ENCODE results near the gene ENOPH1.

Gene ENOPH1

GRCh38 chr4:82428526-82428968 is 1.8 kb upstream of the ENOPH1 start:
- no peak for DNase-seq (ENCODE audit: low read depth in 2 of 2)

- DNase-seq (ENCODE audit: low read depth in 2 of 2), result peak; percentile 88
Observed at GRCh38 chr4:82428969-82429727, 1.2 kb upstream of the ENOPH1 start.

- DNase-seq (ENCODE audit: low read depth in 2 of 2), result no peak
Observed at GRCh38 chr4:82429728-82430192, 630 bp upstream of the ENOPH1 start.

- DNase-seq (ENCODE audit: low read depth in 2 of 2), result peak in 1 of 2 donors; percentile 30
Observed at GRCh38 chr4:82430964-82431745, 765 bp downstream of the ENOPH1 start.

GRCh38 chr4:82431831-82432230 is 1.4 kb downstream of the ENOPH1 start:
- DNase-seq (ENCODE audit: low read depth in 2 of 2), result no peak

- no peak for DNase-seq (ENCODE audit: low read depth in 2 of 2)
Observed at GRCh38 chr4:82432596-82432995, 2.2 kb downstream of the ENOPH1 start.

GRCh38 chr4:82433791-82434190 is 3.4 kb downstream of the ENOPH1 start:
- no peak for DNase-seq (ENCODE audit: low read depth in 2 of 2)

GRCh38 chr4:82434949-82435348 is 4.6 kb downstream of the ENOPH1 start:
- no peak for DNase-seq (ENCODE audit: low read depth in 2 of 2)

GRCh38 chr4:82436130-82436529 is 5.7 kb downstream of the ENOPH1 start:
- no peak for DNase-seq (ENCODE audit: low read depth in 2 of 2)

- no peak for DNase-seq (ENCODE audit: low read depth in 2 of 2)
Observed at GRCh38 chr4:82436780-82437179, 6.4 kb downstream of the ENOPH1 start.

- DNase-seq (ENCODE audit: low read depth in 2 of 2), result no peak
Observed at GRCh38 chr4:82437285-82438005, 7.1 kb downstream of the ENOPH1 start.

- no peak for DNase-seq (ENCODE audit: low read depth in 2 of 2)
Observed at GRCh38 chr4:82439088-82439487, 8.7 kb downstream of the ENOPH1 start.

- no peak for DNase-seq (ENCODE audit: low read depth in 2 of 2)
Observed at GRCh38 chr4:82447886-82448285, 17.5 kb downstream of the ENOPH1 start.

GRCh38 chr4:82450966-82451755 is 20.8 kb downstream of the ENOPH1 start:
- no peak for DNase-seq (ENCODE audit: low read depth in 2 of 2)

GRCh38 chr4:82452026-82452425 is 21.6 kb downstream of the ENOPH1 start:
- DNase-seq (ENCODE audit: low read depth in 2 of 2), result no peak

- no peak for DNase-seq (ENCODE audit: low read depth in 2 of 2)
Observed at GRCh38 chr4:82457266-82457665, 26.9 kb downstream of the ENOPH1 start.

- no peak for DNase-seq (ENCODE audit: low read depth in 2 of 2)
Observed at GRCh38 chr4:82458729-82459128, 28.3 kb downstream of the ENOPH1 start.

GRCh38 chr4:82461710-82462109 is 31.3 kb downstream of the ENOPH1 start:
- DNase-seq (ENCODE audit: low read depth in 2 of 2), result no peak

- peak; percentile 80 to 88 for DNase-seq (ENCODE audit: low read depth in 2 of 2)
Observed at GRCh38 chr4:82462415-82462831, 32.0 kb downstream of the ENOPH1 start.

- DNase-seq (ENCODE audit: low read depth in 2 of 2), result no peak
Observed at GRCh38 chr4:82463221-82463620, 32.8 kb downstream of the ENOPH1 start.

- no peak for DNase-seq (ENCODE audit: low read depth in 2 of 2)
Observed at GRCh38 chr4:82467471-82467870, 37.1 kb downstream of the ENOPH1 start.
